NCI-H146 treated with DMSO at 0.1 percent for 48 hours (cell line): ENCODE measurements around the gene RBPJ.

ENCODE experiments used
- DNase-seq: peaks from one replicate; lab custom pipeline; 2025; ENCODE audit not compliant: unreplicated experiment; lab: John Stamatoyannopoulos, UW

RBPJ gene

DNA sequence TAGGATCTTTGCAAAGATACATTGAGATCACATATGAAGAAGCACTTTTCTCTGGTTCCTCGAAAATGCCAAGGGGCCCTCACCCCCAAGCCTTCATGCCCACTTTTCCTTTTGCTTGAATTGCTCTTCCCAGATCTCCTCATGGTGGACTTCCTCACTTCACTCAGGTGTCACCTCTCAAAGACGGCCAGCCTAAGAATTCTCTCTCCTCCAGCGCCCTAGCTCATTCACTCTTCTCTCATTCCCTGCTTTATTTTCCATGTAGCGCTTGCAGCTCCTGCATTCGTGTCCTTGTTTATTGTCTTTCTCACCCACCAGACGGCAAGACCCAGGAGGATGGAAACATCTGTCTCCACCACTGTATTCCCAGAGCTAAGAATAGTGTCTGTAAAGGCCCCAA, 136.6 kb downstream of the RBPJ start:
- no peak for DNase-seq

GRCh38 chr4:26458157-26458561, 137.3 kb downstream of the RBPJ start:
- no peak for DNase-seq

DNA sequence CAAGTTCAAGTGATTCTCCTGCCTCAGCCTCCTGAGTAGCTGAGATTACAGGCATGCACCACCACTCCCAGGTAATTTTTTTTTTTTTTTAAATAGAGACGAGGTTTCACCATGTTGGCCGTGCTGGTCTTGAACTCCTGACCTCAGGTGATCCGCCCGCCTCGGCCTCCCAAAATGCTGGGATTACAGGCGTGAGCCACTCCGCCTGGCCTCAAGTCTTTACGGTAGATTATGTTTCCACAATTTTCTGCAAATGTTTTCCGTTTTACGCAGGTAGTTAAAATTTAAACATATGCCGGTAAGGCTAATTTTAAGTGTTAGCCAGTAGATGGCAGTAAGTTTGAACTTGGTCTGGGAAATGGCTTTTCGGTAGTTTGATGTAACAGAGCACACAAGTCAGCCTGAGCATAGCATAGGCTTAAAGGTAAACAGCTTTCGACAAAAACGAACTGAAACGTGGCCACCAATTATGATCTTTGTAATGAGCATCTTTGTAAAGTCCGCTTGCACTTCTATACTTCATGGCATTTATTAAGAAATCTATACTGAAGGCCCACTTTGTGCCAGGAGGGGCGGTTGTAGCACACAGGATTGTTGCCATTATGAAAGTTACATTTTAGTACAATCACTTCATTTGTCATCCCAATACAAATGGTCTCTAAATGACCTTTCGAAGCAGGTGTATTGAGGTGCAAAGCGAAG, 138.4 kb downstream of the RBPJ start:
- DNase-seq = peak; percentile 48

GRCh38 chr4:26459756-26460530, 139.1 kb downstream of the RBPJ start:
- DNase-seq = no peak

DNA sequence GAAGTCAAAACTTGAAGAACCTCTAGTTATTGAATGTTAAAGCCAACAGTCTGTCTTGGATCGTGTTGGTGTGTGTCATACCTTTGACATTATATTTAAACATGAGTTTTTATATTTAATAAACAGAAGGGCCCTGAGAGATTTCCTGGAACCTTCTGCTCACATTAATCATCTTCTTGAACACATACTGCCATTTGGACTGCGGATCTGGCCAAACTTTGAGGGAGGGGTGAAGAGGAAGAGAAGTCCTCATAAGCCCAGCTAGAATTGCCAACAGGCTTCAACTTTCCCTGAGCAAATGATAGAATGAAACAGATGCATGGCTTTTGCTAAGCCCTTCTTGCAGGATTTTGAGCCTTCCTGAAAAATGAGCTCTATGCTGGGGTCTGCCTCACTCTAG, 142.1 kb downstream of the RBPJ start:
- DNase-seq = no peak

GRCh38 chr4:26463386-26463785, 142.6 kb downstream of the RBPJ start:
- DNase-seq = no peak

- DNase-seq = no peak
Measured at GRCh38 chr4:26464420-26465095, 143.7 kb downstream of the RBPJ start.

DNA sequence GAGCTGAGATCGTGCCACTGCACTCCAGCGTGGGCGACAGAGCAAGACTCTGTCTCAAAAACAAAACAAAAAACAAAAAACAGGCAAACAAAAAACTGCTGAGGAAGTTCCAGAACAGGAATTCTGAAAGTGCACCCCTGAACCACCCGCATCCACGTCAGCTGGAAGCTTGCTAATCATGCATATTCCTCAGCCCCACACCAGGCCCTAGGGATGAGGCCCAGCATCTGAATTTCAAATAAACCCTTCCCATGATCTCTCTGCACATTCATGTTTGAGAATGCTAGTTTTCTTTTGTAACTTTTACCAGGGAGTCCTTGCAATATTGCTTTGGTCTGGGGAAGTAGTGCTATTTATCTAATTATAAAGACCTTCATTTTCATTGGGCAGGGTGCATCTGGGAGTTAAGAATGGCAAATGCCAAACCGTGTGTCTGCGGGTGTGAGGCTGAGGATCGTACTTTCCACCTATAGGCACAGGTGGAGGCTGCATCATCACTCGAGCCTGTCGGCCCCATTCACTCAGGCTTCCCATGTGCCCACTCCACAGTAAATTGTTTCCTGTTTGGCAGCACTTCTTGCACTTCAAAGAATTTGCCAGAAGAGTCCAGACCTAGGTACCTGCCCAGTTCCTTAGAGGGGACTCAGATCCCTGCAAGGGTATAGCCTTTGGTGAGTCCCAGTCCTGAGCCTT, 145.9 kb downstream of the RBPJ start:
- DNase-seq = no peak

GRCh38 chr4:26467724-26468123, 146.9 kb downstream of the RBPJ start:
- no peak for DNase-seq

DNA sequence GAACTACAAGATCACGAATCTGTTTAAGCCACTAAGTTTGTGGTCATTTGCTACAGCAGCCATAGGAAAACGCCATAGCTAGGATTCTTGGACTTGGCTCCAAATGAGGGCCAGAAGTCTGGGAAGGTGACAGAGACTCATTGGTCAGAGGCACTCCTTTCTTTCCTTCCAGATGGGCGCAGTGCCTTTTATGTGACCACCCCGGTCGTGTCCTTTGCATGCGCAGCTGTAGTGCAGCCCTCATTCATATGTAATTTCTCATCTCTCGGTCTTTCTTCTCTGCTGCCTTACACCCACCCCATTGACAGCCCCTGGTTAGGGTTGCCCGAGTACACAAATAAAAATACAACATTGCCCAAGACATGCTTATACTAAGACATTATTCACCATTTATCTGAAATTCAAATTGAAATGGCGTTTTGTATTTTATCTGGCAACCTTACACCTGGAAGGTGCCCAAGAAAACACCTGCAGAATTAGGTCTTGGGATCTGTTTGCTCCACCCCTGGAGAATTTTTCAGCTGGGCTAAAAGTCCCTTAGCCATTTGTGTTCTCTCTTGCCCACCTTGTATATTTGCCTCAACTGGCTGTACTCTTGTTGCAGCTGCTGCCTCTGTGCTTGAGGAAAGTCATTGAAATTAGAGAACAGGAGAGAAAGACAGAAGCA, 147.6 kb downstream of the RBPJ start:
- no peak for DNase-seq

GRCh38 chr4:26468977-26469376, 148.2 kb downstream of the RBPJ start:
- no peak for DNase-seq

DNA sequence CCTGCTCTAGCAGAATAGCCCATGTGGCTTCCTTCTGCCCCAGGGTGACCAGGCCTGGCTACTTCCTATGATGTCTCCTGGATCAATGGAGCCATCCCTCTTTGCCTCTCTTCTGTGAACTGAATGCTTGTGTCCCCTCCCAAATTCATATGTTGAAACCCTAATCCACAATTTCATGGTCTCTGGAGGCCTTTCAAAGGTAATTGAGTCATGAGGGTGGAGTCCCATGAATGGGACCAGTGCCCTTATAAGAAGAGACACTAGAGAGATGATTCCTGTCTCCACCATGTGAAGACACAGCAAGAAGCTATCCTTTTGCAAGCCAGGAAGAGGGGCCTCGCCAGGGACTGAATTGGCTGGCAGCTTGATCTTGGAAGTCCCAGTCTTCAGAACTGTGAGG, 151.1 kb downstream of the RBPJ start:
- DNase-seq = no peak

GRCh38 chr4:26473893-26474292, 153.1 kb downstream of the RBPJ start:
- no peak for DNase-seq

GRCh38 chr4:26474551-26474950, 153.7 kb downstream of the RBPJ start:
- no peak for DNase-seq

GRCh38 chr4:26475716-26476115, 154.9 kb downstream of the RBPJ start:
- no peak for DNase-seq

GRCh38 chr4:26476545-26476944, 155.7 kb downstream of the RBPJ start:
- no peak for DNase-seq

- no peak for DNase-seq
Measured at GRCh38 chr4:26478330-26478729, 157.5 kb downstream of the RBPJ start.

- no peak for DNase-seq
Measured at GRCh38 chr4:26482508-26483462, 162.0 kb downstream of the RBPJ start.

- no peak for DNase-seq
Measured at GRCh38 chr4:26484032-26484515, 163.3 kb downstream of the RBPJ start.

DNA sequence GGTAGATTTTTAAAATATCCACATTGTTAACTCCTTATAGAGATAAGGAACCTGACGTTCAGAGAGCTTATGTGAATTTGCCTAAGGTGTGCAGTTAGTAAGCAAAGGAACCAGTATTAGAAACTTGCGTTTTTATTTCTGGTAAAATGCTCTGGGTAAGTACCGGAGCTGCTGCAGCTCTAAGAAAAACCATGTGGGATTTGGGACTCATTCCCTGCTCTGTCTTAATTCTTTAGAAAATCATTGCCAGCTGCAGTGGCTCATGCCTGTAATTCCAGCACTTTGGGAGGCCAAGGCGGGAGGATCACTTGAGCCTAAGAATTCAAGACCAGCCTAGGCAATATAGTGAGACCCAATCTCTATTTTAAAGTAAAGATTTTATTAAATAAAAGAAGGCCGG, 163.7 kb downstream of the RBPJ start:
- no peak for DNase-seq
